ENCODE measurements around the gene PTN. TPM values are rescaled to one million over a fixed set of nuclear protein-coding genes. Genes with fewer than 3 reads are reported as not detected.
"Not testable (repeated sequence)": the region's sequence is repeated elsewhere in the genome, so short reads cannot be mapped to it uniquely, and the experiment has no call there.

Gene PTN
- total RNA-seq, 1 donor from 2014 or later: 11.1 TPM

DNA sequence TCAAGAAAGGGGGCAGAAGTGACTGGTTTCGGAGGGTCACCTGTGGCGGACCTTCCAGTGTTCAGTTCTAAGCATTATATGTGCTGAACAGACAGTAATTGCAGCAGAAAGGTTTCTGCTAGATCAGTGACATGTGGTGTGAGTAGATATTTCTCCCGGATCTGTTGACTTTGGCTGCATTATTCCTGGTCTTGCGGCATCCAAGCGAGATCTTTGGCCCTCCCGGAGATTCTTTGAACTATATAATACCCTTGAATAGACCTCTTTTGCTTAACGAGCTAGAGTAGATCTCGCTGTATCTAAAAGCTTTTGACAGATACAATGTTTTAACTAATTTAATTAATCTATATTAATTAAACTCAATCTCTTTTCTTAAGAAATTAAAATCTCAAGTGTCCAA is 99.8 kb downstream of the PTN start:
- Histone ChIP-seq H3K27me3 (ENCODE audit: insufficient read depth, low read length) (no peaks in the 10 kb centered on the region), H3K4me1 (ENCODE audit: insufficient read depth, low read length) (no peaks in the 10 kb centered on the region), H4K20me1 (ENCODE audit: insufficient read depth, low read length) (no peaks in the 10 kb centered on the region), H2AFZ (ENCODE audit: low read depth, low read length) (no peak overlapping the region), H3K4me2 (ENCODE audit: low read length) (no peak overlapping the region), H3K9ac (ENCODE audit: low read length) (no peak overlapping the region), H3K79me2 (ENCODE audit: insufficient read depth, low read length) (no peaks in the 10 kb centered on the region), H3K4me3 (ENCODE audit: insufficient read depth, low read depth, low read length) (no peak overlapping the region), H3K9me3 (ENCODE audit: insufficient read depth, low read depth, low read length) (no peaks in the 10 kb centered on the region), H3K36me3 (ENCODE audit: insufficient read depth, low read length) (no peaks in the 10 kb centered on the region), H3K27ac (ENCODE audit: low read depth, low read length) (no peak overlapping the region)
- FAIRE-seq (no peak), DNase-seq (ENCODE audit: low read depth) (no peak)
- Mint-ChIP-seq H3K9me3 (ENCODE audit: unreplicated experiment) (no peaks in the 10 kb centered on the region), H3K36me3 (ENCODE audit: low read depth, unreplicated experiment) (no peaks in the 10 kb centered on the region), H3K4me1 (ENCODE audit: low read depth, unreplicated experiment) (no peaks in the 10 kb centered on the region), H3K27me3 (ENCODE audit: low read depth, unreplicated experiment) (no peaks in the 10 kb centered on the region), H3K27ac (ENCODE audit: unreplicated experiment) (no peak overlapping the region), H3K4me3 (ENCODE audit: unreplicated experiment) (no peak overlapping the region)
- TF ChIP-seq EZH2 (IDR thresholded peaks at IDR 0.05; ENCODE audit: insufficient read depth, low read length): no peak
- TF ChIP-seq, protein P1, sequence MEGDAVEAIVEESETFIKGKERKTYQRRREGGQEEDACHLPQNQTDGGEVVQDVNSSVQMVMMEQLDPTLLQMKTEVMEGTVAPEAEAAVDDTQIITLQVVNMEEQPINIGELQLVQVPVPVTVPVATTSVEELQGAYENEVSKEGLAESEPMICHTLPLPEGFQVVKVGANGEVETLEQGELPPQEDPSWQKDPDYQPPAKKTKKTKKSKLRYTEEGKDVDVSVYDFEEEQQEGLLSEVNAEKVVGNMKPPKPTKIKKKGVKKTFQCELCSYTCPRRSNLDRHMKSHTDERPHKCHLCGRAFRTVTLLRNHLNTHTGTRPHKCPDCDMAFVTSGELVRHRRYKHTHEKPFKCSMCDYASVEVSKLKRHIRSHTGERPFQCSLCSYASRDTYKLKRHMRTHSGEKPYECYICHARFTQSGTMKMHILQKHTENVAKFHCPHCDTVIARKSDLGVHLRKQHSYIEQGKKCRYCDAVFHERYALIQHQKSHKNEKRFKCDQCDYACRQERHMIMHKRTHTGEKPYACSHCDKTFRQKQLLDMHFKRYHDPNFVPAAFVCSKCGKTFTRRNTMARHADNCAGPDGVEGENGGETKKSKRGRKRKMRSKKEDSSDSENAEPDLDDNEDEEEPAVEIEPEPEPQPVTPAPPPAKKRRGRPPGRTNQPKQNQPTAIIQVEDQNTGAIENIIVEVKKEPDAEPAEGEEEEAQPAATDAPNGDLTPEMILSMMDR (IDR thresholded peaks at IDR 0.05; ENCODE audit: insufficient read depth, low read depth, low read length): no peak

DNA sequence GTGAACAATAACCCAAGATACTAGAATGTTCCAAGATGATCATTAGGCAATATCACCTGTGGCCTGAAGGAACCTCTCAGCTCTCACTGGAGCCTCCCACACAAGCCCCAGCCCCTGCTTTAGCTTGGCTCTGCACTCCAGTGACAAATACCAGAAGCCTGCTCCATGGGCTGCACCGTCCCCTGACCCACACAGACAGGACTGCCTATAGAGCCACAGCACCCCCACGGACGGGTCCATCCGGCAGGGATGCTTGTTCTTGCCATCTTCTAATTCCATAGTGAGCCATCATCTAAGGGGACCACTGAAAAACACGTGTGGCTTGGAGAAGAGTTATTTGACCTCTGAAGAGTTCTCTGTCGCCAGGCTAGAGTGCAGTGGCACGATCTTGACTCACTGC is 100.9 kb downstream of the PTN start:
- Histone ChIP-seq H2AFZ (ENCODE audit: low read depth, low read length) (no peak overlapping the region), H3K79me2 (ENCODE audit: insufficient read depth, low read length) (no peaks in the 10 kb centered on the region), H3K9me3 (ENCODE audit: insufficient read depth, low read depth, low read length) (no peaks in the 10 kb centered on the region), H3K27me3 (ENCODE audit: insufficient read depth, low read length) (no peaks in the 10 kb centered on the region), H3K4me3 (ENCODE audit: insufficient read depth, low read depth, low read length) (no peak overlapping the region), H3K36me3 (ENCODE audit: insufficient read depth, low read length) (no peaks in the 10 kb centered on the region), H4K20me1 (ENCODE audit: insufficient read depth, low read length) (no peaks in the 10 kb centered on the region), H3K4me2 (ENCODE audit: low read length) (no peak overlapping the region), H3K4me1 (ENCODE audit: insufficient read depth, low read length) (no peaks in the 10 kb centered on the region), H3K27ac (ENCODE audit: low read depth, low read length) (no peak overlapping the region), H3K9ac (ENCODE audit: low read length) (no peak overlapping the region)
- FAIRE-seq: no peak
- H3K27ac Mint-ChIP-seq (ENCODE audit: unreplicated experiment): no peak overlapping the region
- H3K4me1 Mint-ChIP-seq (ENCODE audit: low read depth, unreplicated experiment): no peaks in the 10 kb centered on the region
- no peak overlapping the region for H3K4me3 Mint-ChIP-seq (ENCODE audit: unreplicated experiment)
- no peaks in the 10 kb centered on the region for H3K9me3 Mint-ChIP-seq (ENCODE audit: unreplicated experiment)
- H3K27me3 Mint-ChIP-seq (ENCODE audit: low read depth, unreplicated experiment): no peaks in the 10 kb centered on the region
- no peak for TF ChIP-seq EZH2 (IDR thresholded peaks at IDR 0.05; ENCODE audit: insufficient read depth, low read length)
- TF ChIP-seq, protein P1 (IDR thresholded peaks at IDR 0.05; ENCODE audit: insufficient read depth, low read depth, low read length): no peak
- H3K36me3 Mint-ChIP-seq (ENCODE audit: low read depth, unreplicated experiment): no peaks in the 10 kb centered on the region
- DNase-seq (ENCODE audit: low read depth): no peak

DNA sequence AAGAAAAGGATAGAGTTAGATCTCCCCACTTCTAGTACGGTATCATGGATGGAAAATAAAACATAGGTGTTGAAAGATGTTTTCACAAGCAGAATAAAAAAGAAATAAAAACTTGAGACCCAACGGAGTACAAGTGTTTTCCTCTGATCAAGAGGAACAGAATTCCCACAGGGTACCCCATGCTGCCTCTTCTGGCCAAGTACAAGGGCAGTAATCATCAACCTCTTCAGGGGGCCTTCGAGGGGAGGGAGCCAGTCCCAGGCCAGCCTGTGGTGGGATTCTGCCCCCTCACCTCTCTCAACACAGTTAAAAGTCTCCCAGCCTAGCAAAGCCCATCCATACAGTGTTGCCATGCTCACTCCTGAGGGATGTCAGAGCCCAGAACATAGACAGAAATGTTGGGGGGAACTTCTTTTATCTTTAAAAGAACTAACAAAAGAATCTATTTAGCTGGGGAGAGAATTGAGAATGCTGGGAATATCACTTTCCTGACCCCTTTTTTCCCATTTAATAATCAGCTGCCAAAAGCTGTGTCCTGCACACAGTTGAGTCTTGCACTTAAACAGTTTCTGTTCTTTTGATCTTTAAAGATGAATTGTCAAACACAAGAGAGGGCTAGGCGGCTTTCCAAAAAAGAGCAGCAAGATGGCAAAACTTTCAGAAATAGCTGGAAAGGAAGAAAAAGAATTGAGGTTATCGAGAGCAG is 101.7 kb downstream of the PTN start:
- FAIRE-seq (no peak), DNase-seq (ENCODE audit: low read depth) (no peak)
- H3K79me2 ChIP-seq (ENCODE audit: insufficient read depth, low read length): no peaks in the 10 kb centered on the region
- H3K36me3 Mint-ChIP-seq (ENCODE audit: low read depth, unreplicated experiment): no peaks in the 10 kb centered on the region
- H2AFZ ChIP-seq (ENCODE audit: low read depth, low read length): no peak overlapping the region
- H3K4me3 Mint-ChIP-seq (ENCODE audit: unreplicated experiment): no peak overlapping the region
- no peaks in the 10 kb centered on the region for H3K4me1 Mint-ChIP-seq (ENCODE audit: low read depth, unreplicated experiment)
- H3K9me3 Mint-ChIP-seq (ENCODE audit: unreplicated experiment): no peaks in the 10 kb centered on the region
- H4K20me1 ChIP-seq (ENCODE audit: insufficient read depth, low read length): no peaks in the 10 kb centered on the region
- no peaks in the 10 kb centered on the region for H3K27me3 Mint-ChIP-seq (ENCODE audit: low read depth, unreplicated experiment)
- no peaks in the 10 kb centered on the region for H3K9me3 ChIP-seq (ENCODE audit: insufficient read depth, low read depth, low read length)
- no peaks in the 10 kb centered on the region for H3K27me3 ChIP-seq (ENCODE audit: insufficient read depth, low read length)
- H3K4me1 ChIP-seq (ENCODE audit: insufficient read depth, low read length): no peaks in the 10 kb centered on the region
- H3K4me2 ChIP-seq (ENCODE audit: low read length): no peak overlapping the region
- no peak overlapping the region for H3K9ac ChIP-seq (ENCODE audit: low read length)
- H3K36me3 ChIP-seq (ENCODE audit: insufficient read depth, low read length): no peaks in the 10 kb centered on the region
- no peak for TF ChIP-seq EZH2 (IDR thresholded peaks at IDR 0.05; ENCODE audit: insufficient read depth, low read length)
- TF ChIP-seq, protein P1 (IDR thresholded peaks at IDR 0.05; ENCODE audit: insufficient read depth, low read depth, low read length): no peak
- H3K27ac Mint-ChIP-seq (ENCODE audit: unreplicated experiment): no peak overlapping the region
- no peak overlapping the region for H3K27ac ChIP-seq (ENCODE audit: low read depth, low read length)
- H3K4me3 ChIP-seq (ENCODE audit: insufficient read depth, low read depth, low read length): no peak overlapping the region

GRCh38 chr7:137239186-137239585 is 104.3 kb downstream of the PTN start:
- not testable (repeated sequence) for H3K4me3 ChIP-seq (ENCODE audit: insufficient read depth, low read depth, low read length); H2AFZ ChIP-seq (ENCODE audit: low read depth, low read length); H4K20me1 ChIP-seq (ENCODE audit: insufficient read depth, low read length); H3K4me3 Mint-ChIP-seq (ENCODE audit: unreplicated experiment); H3K27ac Mint-ChIP-seq (ENCODE audit: unreplicated experiment); H3K9me3 ChIP-seq (ENCODE audit: insufficient read depth, low read depth, low read length); H3K9ac ChIP-seq (ENCODE audit: low read length); H3K36me3 ChIP-seq (ENCODE audit: insufficient read depth, low read length); H3K9me3 Mint-ChIP-seq (ENCODE audit: unreplicated experiment); H3K4me1 Mint-ChIP-seq (ENCODE audit: low read depth, unreplicated experiment); FAIRE-seq; H3K4me1 ChIP-seq (ENCODE audit: insufficient read depth, low read length); H3K36me3 Mint-ChIP-seq (ENCODE audit: low read depth, unreplicated experiment); H3K4me2 ChIP-seq (ENCODE audit: low read length); H3K27me3 ChIP-seq (ENCODE audit: insufficient read depth, low read length); H3K27me3 Mint-ChIP-seq (ENCODE audit: low read depth, unreplicated experiment); DNase-seq (ENCODE audit: low read depth); H3K79me2 ChIP-seq (ENCODE audit: insufficient read depth, low read length); H3K27ac ChIP-seq (ENCODE audit: low read depth, low read length)
